Calu3 (cell line): Measurements from ENCODE around the gene FOXL1. TPM values are rescaled to one million over a fixed set of nuclear protein-coding genes. Genes with fewer than 3 reads are reported as not detected.

Experiments
- BruUV-seq: library from RNA; stranded (reverse); fragments of 400-500 nt; replicated peaks from 2 replicates; lab custom pipeline; 2021; lab: Mats Ljungman, UMichigan
- CTCF ChIA-PET: fragments of 300-600 bp; sonication (Branson Sonifier 250); formaldehyde crosslinking; loops from one replicate; lab custom pipeline; 2022; ENCODE audit warnings: antibody characterized with exemption; lab: Charles Lee
- DNase-seq: peaks from one replicate; pipeline ENCODE4 v3.0.0; 2022
- H3K27ac Mint-ChIP-seq: one replicate; pipeline ENCODE4 v1.8.0; 2022; ENCODE audit warnings: mixed read lengths; ENCODE audit not compliant: unreplicated experiment
- H3K27me3 Mint-ChIP-seq: one replicate; pipeline ENCODE4 v1.8.0; 2022; ENCODE audit warnings: mixed read lengths; ENCODE audit not compliant: unreplicated experiment
- H3K36me3 Mint-ChIP-seq: one replicate; pipeline ENCODE4 v1.8.0; 2022; ENCODE audit warnings: mild to moderate bottlenecking, moderate library complexity, mixed read lengths; ENCODE audit not compliant: insufficient read depth, unreplicated experiment
- H3K4me1 Mint-ChIP-seq: one replicate; pipeline ENCODE4 v1.8.0; 2022; ENCODE audit warnings: mild to moderate bottlenecking, low read depth, mixed read lengths; ENCODE audit not compliant: unreplicated experiment
- H3K4me3 Mint-ChIP-seq: one replicate; pipeline ENCODE4 v1.8.0; 2022; ENCODE audit warnings: mild to moderate bottlenecking, low read depth, moderate library complexity, mixed read lengths; ENCODE audit not compliant: unreplicated experiment
- H3K9me3 Mint-ChIP-seq: one replicate; pipeline ENCODE4 v1.8.0; 2022; ENCODE audit warnings: low read depth, mixed read lengths; ENCODE audit not compliant: unreplicated experiment
- intact Hi-C: fragments of 100-400 bp; cut with micrococcal nuclease; formaldehyde crosslinking; loops from one replicate; pipeline ENCODE4 v1.10.0; 2022; ENCODE audit not compliant: unreplicated experiment
- total RNA-seq: library from RNA; stranded (reverse); gene quantifications from 2 replicates; pipeline ENCODE4 v1.2.3, GENCODE V29; 2022
- TF ChIP-seq, protein P1 (sequence below): fragments of 200-600 bp; IDR thresholded peaks from one replicate; pipeline ENCODE4 v1.8.0; 2022; ENCODE audit warnings: antibody characterized with exemption; ENCODE audit not compliant: unreplicated experiment

The FOXL1 gene
- total RNA-seq, 1 experiment from 2014 or later: 13.3 TPM

- BruUV-seq: no TSS peak
- H3K36me3 Mint-ChIP-seq: no peaks in the 10 kb centered on the region
- intact Hi-C loops: no loop called here
- H3K4me3 Mint-ChIP-seq: no peak overlapping the region
- H3K9me3 Mint-ChIP-seq: no peaks in the 10 kb centered on the region
- CTCF ChIA-PET: no interaction called here
- H3K27ac Mint-ChIP-seq: no peak overlapping the region
- H3K4me1 Mint-ChIP-seq: peaks cover 24% of the 10 kb centered on the region
- DNase-seq: no peak
- TF ChIP-seq, protein P1, sequence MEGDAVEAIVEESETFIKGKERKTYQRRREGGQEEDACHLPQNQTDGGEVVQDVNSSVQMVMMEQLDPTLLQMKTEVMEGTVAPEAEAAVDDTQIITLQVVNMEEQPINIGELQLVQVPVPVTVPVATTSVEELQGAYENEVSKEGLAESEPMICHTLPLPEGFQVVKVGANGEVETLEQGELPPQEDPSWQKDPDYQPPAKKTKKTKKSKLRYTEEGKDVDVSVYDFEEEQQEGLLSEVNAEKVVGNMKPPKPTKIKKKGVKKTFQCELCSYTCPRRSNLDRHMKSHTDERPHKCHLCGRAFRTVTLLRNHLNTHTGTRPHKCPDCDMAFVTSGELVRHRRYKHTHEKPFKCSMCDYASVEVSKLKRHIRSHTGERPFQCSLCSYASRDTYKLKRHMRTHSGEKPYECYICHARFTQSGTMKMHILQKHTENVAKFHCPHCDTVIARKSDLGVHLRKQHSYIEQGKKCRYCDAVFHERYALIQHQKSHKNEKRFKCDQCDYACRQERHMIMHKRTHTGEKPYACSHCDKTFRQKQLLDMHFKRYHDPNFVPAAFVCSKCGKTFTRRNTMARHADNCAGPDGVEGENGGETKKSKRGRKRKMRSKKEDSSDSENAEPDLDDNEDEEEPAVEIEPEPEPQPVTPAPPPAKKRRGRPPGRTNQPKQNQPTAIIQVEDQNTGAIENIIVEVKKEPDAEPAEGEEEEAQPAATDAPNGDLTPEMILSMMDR: no peak
- no peaks in the 10 kb centered on the region for H3K27me3 Mint-ChIP-seq
Observed at GRCh38 chr16:86628614-86629013, 50.3 kb downstream of the FOXL1 start.

- CTCF ChIA-PET: interaction anchor here (0.6 kb wide), 1 partner anchor 106 kb away, joined by 3 read pairs; no protein-coding TSS in a partner anchor
- Mint-ChIP-seq H3K4me1 (peaks cover 31% of the 10 kb centered on the region), H3K36me3 (no peaks in the 10 kb centered on the region), H3K9me3 (no peaks in the 10 kb centered on the region), H3K4me3 (no peak overlapping the region), H3K27me3 (no peaks in the 10 kb centered on the region), H3K27ac (peak overlapping the region; percentile 56)
- no TSS peak for BruUV-seq
- DNase-seq: no peak
- TF ChIP-seq, protein P1: no peak
- intact Hi-C loops: loop anchor here (2.0 kb wide), 2 partner anchors 34 to 54 kb away; no protein-coding TSS in a partner anchor
Observed at GRCh38 chr16:86630471-86630870, 52.1 kb downstream of the FOXL1 start.

- intact Hi-C loops: loop anchor here (2.0 kb wide), 2 partner anchors 33 to 55 kb away; no protein-coding TSS in a partner anchor
- DNase-seq: peak; percentile 63
- BruUV-seq: no TSS peak
- peak overlapping the region; percentile 56 for H3K27ac Mint-ChIP-seq
- no peak overlapping the region for H3K4me3 Mint-ChIP-seq
- H3K9me3 Mint-ChIP-seq: no peaks in the 10 kb centered on the region
- TF ChIP-seq, protein P1: no peak
- CTCF ChIA-PET: interaction anchor here (0.8 to 1.1 kb wide), 2 partner anchors 20 to 34 kb away, joined by 3 read pairs; no protein-coding TSS in a partner anchor
- H3K27me3 Mint-ChIP-seq: no peaks in the 10 kb centered on the region
- peaks cover 33% of the 10 kb centered on the region for H3K4me1 Mint-ChIP-seq
- H3K36me3 Mint-ChIP-seq: no peaks in the 10 kb centered on the region
Observed at GRCh38 chr16:86631444-86631843, 53.1 kb downstream of the FOXL1 start.

Other genes with a start within 250 kb of the FOXL1 start
- gene FOXF1, start 68.0 kb upstream of the FOXL1 start, total RNA-seq: not detected in 2 replicates
- 47.8 and 48.9 TPM in 2 replicates for gene MTHFSD, start 23.3 kb upstream of the FOXL1 start, total RNA-seq
- 8.7 and 10.9 TPM in 2 replicates for gene FOXC2, start 11.7 kb upstream of the FOXL1 start, total RNA-seq